ENCODE data around the gene MYH11. TPM values are rescaled to one million over a fixed set of nuclear protein-coding genes. Genes with fewer than 3 reads are reported as not detected.
"Not testable (repeated sequence)": the region's sequence is repeated elsewhere in the genome, so short reads cannot be mapped to it uniquely, and the experiment has no call there.

MYH11 gene
- total RNA-seq, 1 donor: under 0.01 TPM

GRCh38 chr16:15811481-15812400, 45.1 kb downstream of the MYH11 start:
- no peak overlapping the region for H3K4me3 ChIP-seq (ENCODE audit: low read depth, low read length)
- TF ChIP-seq, protein P1, sequence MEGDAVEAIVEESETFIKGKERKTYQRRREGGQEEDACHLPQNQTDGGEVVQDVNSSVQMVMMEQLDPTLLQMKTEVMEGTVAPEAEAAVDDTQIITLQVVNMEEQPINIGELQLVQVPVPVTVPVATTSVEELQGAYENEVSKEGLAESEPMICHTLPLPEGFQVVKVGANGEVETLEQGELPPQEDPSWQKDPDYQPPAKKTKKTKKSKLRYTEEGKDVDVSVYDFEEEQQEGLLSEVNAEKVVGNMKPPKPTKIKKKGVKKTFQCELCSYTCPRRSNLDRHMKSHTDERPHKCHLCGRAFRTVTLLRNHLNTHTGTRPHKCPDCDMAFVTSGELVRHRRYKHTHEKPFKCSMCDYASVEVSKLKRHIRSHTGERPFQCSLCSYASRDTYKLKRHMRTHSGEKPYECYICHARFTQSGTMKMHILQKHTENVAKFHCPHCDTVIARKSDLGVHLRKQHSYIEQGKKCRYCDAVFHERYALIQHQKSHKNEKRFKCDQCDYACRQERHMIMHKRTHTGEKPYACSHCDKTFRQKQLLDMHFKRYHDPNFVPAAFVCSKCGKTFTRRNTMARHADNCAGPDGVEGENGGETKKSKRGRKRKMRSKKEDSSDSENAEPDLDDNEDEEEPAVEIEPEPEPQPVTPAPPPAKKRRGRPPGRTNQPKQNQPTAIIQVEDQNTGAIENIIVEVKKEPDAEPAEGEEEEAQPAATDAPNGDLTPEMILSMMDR (IDR thresholded peaks at IDR 0.05; ENCODE audit: insufficient read depth, low read depth, low read length): peak; percentile 5
- peak; percentile 97 for DNase-seq (ENCODE audit: low read depth)

GRCh38 chr16:15810949-15811348, 45.9 kb downstream of the MYH11 start:
- no peak for DNase-seq (ENCODE audit: low read depth)
- H3K4me3 ChIP-seq (ENCODE audit: low read depth, low read length): no peak overlapping the region
- TF ChIP-seq, protein P1 (IDR thresholded peaks at IDR 0.05; ENCODE audit: insufficient read depth, low read depth, low read length): no peak

- no peak for DNase-seq (ENCODE audit: low read depth)
- H3K4me3 ChIP-seq (ENCODE audit: low read depth, low read length): no peak overlapping the region
- TF ChIP-seq, protein P1 (IDR thresholded peaks at IDR 0.05; ENCODE audit: insufficient read depth, low read depth, low read length): no peak
Measured at GRCh38 chr16:15810411-15810810, 46.4 kb downstream of the MYH11 start.

DNA sequence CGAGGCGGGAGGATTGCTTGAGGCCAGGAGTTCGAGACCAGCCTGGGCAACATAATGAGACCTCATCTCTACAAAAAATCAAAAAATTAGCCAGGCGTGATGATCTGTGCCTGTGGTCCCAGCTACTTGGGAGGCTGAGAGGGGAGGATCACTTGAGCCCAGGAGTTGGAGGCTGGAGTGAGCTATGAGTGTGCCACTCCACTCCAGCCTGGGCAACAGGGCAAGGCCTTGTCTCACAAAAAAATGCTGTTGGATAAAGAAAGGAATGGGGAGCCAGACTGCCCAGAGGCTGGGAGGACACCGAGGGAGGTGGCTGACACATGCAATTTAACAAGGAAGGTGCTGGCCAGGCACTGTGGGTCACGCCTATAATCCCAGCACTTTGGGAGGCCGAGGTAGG, 47.5 kb downstream of the MYH11 start:
- not testable (repeated sequence) for H3K4me3 ChIP-seq (ENCODE audit: low read depth, low read length); DNase-seq (ENCODE audit: low read depth)

- DNase-seq (ENCODE audit: low read depth): no peak
- TF ChIP-seq, protein P1 (IDR thresholded peaks at IDR 0.05; ENCODE audit: insufficient read depth, low read depth, low read length): no peak
- no peak overlapping the region for H3K4me3 ChIP-seq (ENCODE audit: low read depth, low read length)
Measured at GRCh38 chr16:15808071-15808470, 48.8 kb downstream of the MYH11 start.

GRCh38 chr16:15807603-15808009, 49.2 kb downstream of the MYH11 start:
- TF ChIP-seq, protein P1 (IDR thresholded peaks at IDR 0.05; ENCODE audit: insufficient read depth, low read depth, low read length): no peak
- DNase-seq (ENCODE audit: low read depth): no peak
- no peak overlapping the region for H3K4me3 ChIP-seq (ENCODE audit: low read depth, low read length)

- TF ChIP-seq, protein P1 (IDR thresholded peaks at IDR 0.05; ENCODE audit: insufficient read depth, low read depth, low read length): no peak
- no peak overlapping the region for H3K4me3 ChIP-seq (ENCODE audit: low read depth, low read length)
- DNase-seq (ENCODE audit: low read depth): peak; percentile 12
Measured at GRCh38 chr16:15803618-15804017, 53.2 kb downstream of the MYH11 start.
